WTC11 (cell line): ENCODE data around the gene CALML4. TPM values are rescaled to one million over a fixed set of nuclear protein-coding genes. Genes with fewer than 3 reads are reported as not detected.
A peak's percentile ranks its signal among the peaks of the same experiment; 100 is the strongest.

Source experiments
- ATAC-seq: fragments of 200-7000 bp; cut with Tn5 transposase; 2 replicates; pipeline ENCODE4 v1.10.0; 2021; ENCODE audit warnings: mild to moderate bottlenecking, moderate library complexity
- CTCF ChIA-PET: fragments of 300-600 bp; sonication (Branson Sonifier 250); formaldehyde crosslinking; loops from one replicate; lab custom pipeline; 2021; ENCODE audit warnings: antibody characterized with exemption; lab: Charles Lee
- POLR2A ChIA-PET: fragments of 350-600 bp; sonication (Branson Sonifier 250); formaldehyde crosslinking; loops from one replicate; lab custom pipeline; 2021; ENCODE audit warnings: antibody characterized with exemption; lab: Charles Lee
- DNase-seq: peaks from one replicate; pipeline ENCODE4 v3.0.0; 2021; ENCODE audit warnings: low spot score
- H3K27ac Mint-ChIP-seq: 2 replicates; pipeline ENCODE4 v1.8.0; 2021; ENCODE audit warnings: mixed read lengths
- H3K27me3 Mint-ChIP-seq: 2 replicates; pipeline ENCODE4 v1.8.0; 2021; ENCODE audit warnings: low read depth, mild to moderate bottlenecking, moderate library complexity, mixed read lengths
- H3K36me3 Mint-ChIP-seq: 2 replicates; pipeline ENCODE4 v1.8.0; 2021; ENCODE audit warnings: mixed read lengths
- H3K4me1 Mint-ChIP-seq: 2 replicates; pipeline ENCODE4 v1.8.0; 2022; ENCODE audit warnings: mixed read lengths
- H3K4me3 Mint-ChIP-seq: 2 replicates; pipeline ENCODE4 v1.8.0; 2021; ENCODE audit warnings: mild to moderate bottlenecking, moderate library complexity, mixed read lengths
- H3K9me3 Mint-ChIP-seq: 2 replicates; pipeline ENCODE4 v1.8.0; 2021; ENCODE audit warnings: mixed read lengths
- CBFB ChIP-seq: sonication (generic); formaldehyde crosslinking; IDR thresholded peaks from 2 replicates; pipeline ENCODE4 v1.8.1; 2022; ENCODE audit warnings: mild to moderate bottlenecking, low read depth, missing genetic modification reagents
- CREM ChIP-seq: sonication (generic); formaldehyde crosslinking; IDR thresholded peaks from 2 replicates; pipeline ENCODE4 v1.8.1; 2022; ENCODE audit warnings: mild to moderate bottlenecking, missing genetic modification reagents, moderate library complexity
- ETV6 ChIP-seq: sonication (generic); formaldehyde crosslinking; IDR thresholded peaks from 2 replicates; pipeline ENCODE4 v1.8.1; 2022; ENCODE audit warnings: mild to moderate bottlenecking, missing genetic modification reagents
- MYBL2 ChIP-seq: sonication (generic); formaldehyde crosslinking; IDR thresholded peaks from 2 replicates; pipeline ENCODE4 v1.8.1; 2023; ENCODE audit warnings: mild to moderate bottlenecking, moderate library complexity, missing genetic modification reagents
- NFE2L1 ChIP-seq: sonication (generic); formaldehyde crosslinking; IDR thresholded peaks from 2 replicates; pipeline ENCODE4 v1.8.1; 2023; ENCODE audit warnings: missing genetic modification reagents
- TCF7 ChIP-seq: sonication (generic); formaldehyde crosslinking; IDR thresholded peaks from 2 replicates; pipeline ENCODE4 v1.8.0; 2022; ENCODE audit warnings: mild to moderate bottlenecking, low read depth, missing genetic modification reagents, moderate library complexity
- TEAD4 ChIP-seq: sonication (generic); formaldehyde crosslinking; IDR thresholded peaks from 2 replicates; pipeline ENCODE4 v1.8.0; 2022; ENCODE audit warnings: mild to moderate bottlenecking, missing genetic modification reagents
- total RNA-seq: library from RNA; stranded (reverse); gene quantifications from 3 replicates; pipeline ENCODE4 v1.2.3, GENCODE V29; 2021
- TF ChIP-seq, protein P1 (sequence below): sonication (generic); formaldehyde crosslinking; IDR thresholded peaks from 2 replicates; pipeline ENCODE4 v1.8.1; 2023; ENCODE audit warnings: mild to moderate bottlenecking, missing genetic modification reagents, borderline replicate concordance
- TF ChIP-seq, protein P2 (sequence below): sonication (generic); formaldehyde crosslinking; IDR thresholded peaks from 2 replicates; pipeline ENCODE4 v1.8.1; 2023; ENCODE audit warnings: mild to moderate bottlenecking, missing genetic modification reagents
- TF ChIP-seq, protein P3 (sequence below): sonication (generic); formaldehyde crosslinking; IDR thresholded peaks from 2 replicates; pipeline ENCODE4 v1.8.1; 2022; ENCODE audit warnings: low read depth, mild to moderate bottlenecking, moderate library complexity, missing genetic modification reagents, borderline replicate concordance
- TF ChIP-seq, protein P4 (sequence below): sonication (generic); formaldehyde crosslinking; IDR thresholded peaks from 2 replicates; pipeline ENCODE4 v1.8.1; 2023; ENCODE audit warnings: mild to moderate bottlenecking, moderate library complexity, missing genetic modification reagents
- TF ChIP-seq, protein P5 (sequence below): fragments of 250-450 bp; sonication (Bioruptor Pico); IDR thresholded peaks from 2 replicates; pipeline ENCODE4 v1.9.0; 2021; ENCODE audit warnings: moderate library complexity, mild to moderate bottlenecking, inconsistent platforms, borderline replicate concordance
- TF ChIP-seq, protein P6 (sequence below): sonication (generic); formaldehyde crosslinking; IDR thresholded peaks from 2 replicates; pipeline ENCODE4 v1.8.0; 2022; ENCODE audit warnings: mild to moderate bottlenecking, missing genetic modification reagents
- TF ChIP-seq, protein P7 (sequence below): sonication (generic); formaldehyde crosslinking; IDR thresholded peaks from 2 replicates; pipeline ENCODE4 v1.8.1; 2023; ENCODE audit warnings: mild to moderate bottlenecking, missing genetic modification reagents, moderate library complexity
- TF ChIP-seq, protein P8 (sequence below): fragments of 250-450 bp; sonication (Bioruptor Pico); IDR thresholded peaks from 2 replicates; pipeline ENCODE4 v1.9.0; 2021; ENCODE audit warnings: mild to moderate bottlenecking

CALML4 gene
- total RNA-seq, 1 experiment from 2014 or later: 9.8 TPM

DNA sequence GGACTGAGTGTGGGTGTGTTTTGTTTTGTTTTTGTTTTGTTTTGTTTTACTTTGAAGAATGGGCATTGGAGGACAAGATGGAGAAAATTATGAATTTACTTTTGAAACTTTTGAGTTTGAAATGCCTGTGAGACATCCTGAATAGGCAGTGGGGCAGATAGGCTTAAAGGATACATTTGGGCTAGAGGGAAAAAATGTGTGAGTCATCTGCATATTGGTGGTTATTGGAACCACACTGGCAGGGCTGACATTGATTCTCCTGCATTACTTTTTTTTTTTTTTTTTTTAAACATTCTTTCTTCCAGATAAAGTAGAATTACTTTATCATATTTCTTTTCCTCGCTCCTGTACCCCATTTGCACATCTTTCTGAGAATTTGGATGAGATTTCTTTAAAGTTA, 56.1 kb downstream of the CALML4 start (continued):
- no peak for TF ChIP-seq NFE2L1 (CRISPR knock-in tag)
- TF ChIP-seq TEAD4 (CRISPR knock-in tag): no peak
- no peak for TF ChIP-seq MYBL2 (CRISPR knock-in tag)
- TF ChIP-seq, protein P1, sequence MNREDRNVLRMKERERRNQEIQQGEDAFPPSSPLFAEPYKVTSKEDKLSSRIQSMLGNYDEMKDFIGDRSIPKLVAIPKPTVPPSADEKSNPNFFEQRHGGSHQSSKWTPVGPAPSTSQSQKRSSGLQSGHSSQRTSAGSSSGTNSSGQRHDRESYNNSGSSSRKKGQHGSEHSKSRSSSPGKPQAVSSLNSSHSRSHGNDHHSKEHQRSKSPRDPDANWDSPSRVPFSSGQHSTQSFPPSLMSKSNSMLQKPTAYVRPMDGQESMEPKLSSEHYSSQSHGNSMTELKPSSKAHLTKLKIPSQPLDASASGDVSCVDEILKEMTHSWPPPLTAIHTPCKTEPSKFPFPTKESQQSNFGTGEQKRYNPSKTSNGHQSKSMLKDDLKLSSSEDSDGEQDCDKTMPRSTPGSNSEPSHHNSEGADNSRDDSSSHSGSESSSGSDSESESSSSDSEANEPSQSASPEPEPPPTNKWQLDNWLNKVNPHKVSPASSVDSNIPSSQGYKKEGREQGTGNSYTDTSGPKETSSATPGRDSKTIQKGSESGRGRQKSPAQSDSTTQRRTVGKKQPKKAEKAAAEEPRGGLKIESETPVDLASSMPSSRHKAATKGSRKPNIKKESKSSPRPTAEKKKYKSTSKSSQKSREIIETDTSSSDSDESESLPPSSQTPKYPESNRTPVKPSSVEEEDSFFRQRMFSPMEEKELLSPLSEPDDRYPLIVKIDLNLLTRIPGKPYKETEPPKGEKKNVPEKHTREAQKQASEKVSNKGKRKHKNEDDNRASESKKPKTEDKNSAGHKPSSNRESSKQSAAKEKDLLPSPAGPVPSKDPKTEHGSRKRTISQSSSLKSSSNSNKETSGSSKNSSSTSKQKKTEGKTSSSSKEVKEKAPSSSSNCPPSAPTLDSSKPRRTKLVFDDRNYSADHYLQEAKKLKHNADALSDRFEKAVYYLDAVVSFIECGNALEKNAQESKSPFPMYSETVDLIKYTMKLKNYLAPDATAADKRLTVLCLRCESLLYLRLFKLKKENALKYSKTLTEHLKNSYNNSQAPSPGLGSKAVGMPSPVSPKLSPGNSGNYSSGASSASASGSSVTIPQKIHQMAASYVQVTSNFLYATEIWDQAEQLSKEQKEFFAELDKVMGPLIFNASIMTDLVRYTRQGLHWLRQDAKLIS: no peak

DNA sequence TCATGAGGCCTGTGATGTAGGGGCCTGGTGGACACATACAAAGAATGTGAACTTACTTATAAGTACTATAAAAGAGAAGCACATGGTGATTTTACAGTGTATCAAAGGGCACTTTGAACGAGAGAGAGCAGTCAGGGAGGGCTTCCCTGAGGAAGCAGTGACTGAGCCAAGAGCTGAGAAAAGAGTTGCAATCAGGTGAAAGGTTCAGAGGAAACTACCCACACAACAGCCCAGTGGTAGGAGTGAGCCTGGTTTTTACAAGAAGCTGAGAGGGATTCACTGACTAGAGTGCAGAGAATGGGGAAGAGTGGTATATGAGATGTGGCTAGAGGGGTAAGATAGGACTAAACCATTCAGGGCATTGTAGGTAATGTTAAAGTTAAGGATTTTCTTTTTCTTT, 57.1 kb downstream of the CALML4 start:
- H3K27ac Mint-ChIP-seq: peak overlapping the region; percentile 35; the same call in 1 of the 2 replicates
- H3K9me3 Mint-ChIP-seq: no peaks in the 10 kb centered on the region
- CTCF ChIA-PET: interaction anchor here (0.6 kb wide), 1 partner anchor 11 kb away, joined by 3 read pairs; no protein-coding TSS in a partner anchor
- DNase-seq (no peak), ATAC-seq (no peak)
- no peaks in the 10 kb centered on the region for H3K27me3 Mint-ChIP-seq
- TF ChIP-seq CREM (CRISPR knock-in tag) (no peak), ETV6 (CRISPR knock-in tag) (no peak), TCF7 (CRISPR knock-in tag) (no peak)
- TF ChIP-seq, protein P2, sequence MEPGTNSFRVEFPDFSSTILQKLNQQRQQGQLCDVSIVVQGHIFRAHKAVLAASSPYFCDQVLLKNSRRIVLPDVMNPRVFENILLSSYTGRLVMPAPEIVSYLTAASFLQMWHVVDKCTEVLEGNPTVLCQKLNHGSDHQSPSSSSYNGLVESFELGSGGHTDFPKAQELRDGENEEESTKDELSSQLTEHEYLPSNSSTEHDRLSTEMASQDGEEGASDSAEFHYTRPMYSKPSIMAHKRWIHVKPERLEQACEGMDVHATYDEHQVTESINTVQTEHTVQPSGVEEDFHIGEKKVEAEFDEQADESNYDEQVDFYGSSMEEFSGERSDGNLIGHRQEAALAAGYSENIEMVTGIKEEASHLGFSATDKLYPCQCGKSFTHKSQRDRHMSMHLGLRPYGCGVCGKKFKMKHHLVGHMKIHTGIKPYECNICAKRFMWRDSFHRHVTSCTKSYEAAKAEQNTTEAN (CRISPR knock-in tag): no peak
- H3K36me3 Mint-ChIP-seq: peaks cover 8% of the 10 kb centered on the region
- H3K4me1 Mint-ChIP-seq: peaks cover 11% of the 10 kb centered on the region
- POLR2A ChIA-PET: interaction anchor here (0.6 kb wide), 1 partner anchor 639 kb away, joined by 3 read pairs; no protein-coding TSS in a partner anchor
- no peak overlapping the region for H3K4me3 Mint-ChIP-seq

DNA sequence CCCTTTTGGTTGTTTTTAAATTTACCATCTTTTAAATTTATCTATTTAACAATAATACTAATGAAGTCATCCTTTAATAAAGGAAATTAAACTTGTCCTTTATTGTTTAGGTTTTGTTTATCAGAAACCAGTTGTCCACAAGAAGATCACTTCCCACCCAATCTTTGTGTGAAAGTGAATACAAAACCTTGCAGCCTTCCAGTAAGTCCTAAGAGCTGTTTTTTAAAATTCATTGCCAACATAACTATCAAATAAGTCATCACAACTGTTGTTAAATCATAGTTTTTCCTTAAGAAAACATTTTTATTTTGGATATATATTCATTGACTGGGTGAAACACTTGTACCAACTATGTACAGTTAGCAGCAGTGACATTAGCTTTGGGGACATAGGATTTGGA, 59.4 kb downstream of the CALML4 start:
- ChIA-PET CTCF (interaction anchor here (1.2 kb wide), 1 partner anchor 9 kb away, joined by 8 read pairs; no protein-coding TSS in a partner anchor), POLR2A (no interaction called here)
- Mint-ChIP-seq H3K27me3 (no peaks in the 10 kb centered on the region), H3K4me1 (peaks cover 11% of the 10 kb centered on the region), H3K9me3 (no peaks in the 10 kb centered on the region), H3K36me3 (peaks cover 8% of the 10 kb centered on the region), H3K27ac (no peak overlapping the region), H3K4me3 (no peak overlapping the region)
- TF ChIP-seq, protein P3, sequence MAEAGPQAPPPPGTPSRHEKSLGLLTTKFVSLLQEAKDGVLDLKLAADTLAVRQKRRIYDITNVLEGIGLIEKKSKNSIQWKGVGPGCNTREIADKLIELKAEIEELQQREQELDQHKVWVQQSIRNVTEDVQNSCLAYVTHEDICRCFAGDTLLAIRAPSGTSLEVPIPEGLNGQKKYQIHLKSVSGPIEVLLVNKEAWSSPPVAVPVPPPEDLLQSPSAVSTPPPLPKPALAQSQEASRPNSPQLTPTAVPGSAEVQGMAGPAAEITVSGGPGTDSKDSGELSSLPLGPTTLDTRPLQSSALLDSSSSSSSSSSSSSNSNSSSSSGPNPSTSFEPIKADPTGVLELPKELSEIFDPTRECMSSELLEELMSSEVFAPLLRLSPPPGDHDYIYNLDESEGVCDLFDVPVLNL (CRISPR knock-in tag): no peak
- DNase-seq (no peak), ATAC-seq (no peak)

DNA sequence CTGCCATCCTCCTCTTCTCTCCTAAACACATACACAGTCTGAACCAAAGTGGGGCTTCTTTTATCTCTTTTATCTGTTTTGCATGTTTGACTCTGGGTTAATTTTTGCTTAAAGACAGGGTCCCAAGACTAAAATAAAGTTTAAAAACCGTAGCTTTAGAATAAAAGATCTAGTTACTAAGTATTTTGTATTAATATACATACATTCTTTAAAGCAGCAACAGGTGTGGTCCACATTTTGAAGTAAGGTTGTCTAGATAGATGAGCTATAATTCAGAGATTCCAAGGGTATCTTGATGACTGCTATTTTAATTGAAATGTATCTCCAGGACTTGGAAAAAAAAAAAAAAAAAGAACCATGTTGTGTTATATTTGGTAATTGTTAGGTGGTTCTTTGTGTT, 61.3 kb downstream of the CALML4 start:
- DNase-seq (no peak), ATAC-seq (no peak)
- H3K27me3 Mint-ChIP-seq: no peaks in the 10 kb centered on the region
- no peaks in the 10 kb centered on the region for H3K9me3 Mint-ChIP-seq
- peaks cover 11% of the 10 kb centered on the region for H3K4me1 Mint-ChIP-seq
- peaks cover 8% of the 10 kb centered on the region for H3K36me3 Mint-ChIP-seq
- ChIA-PET CTCF (interaction anchor here (1.3 kb wide), 1 partner anchor 11 kb away, joined by 3 read pairs; no protein-coding TSS in a partner anchor), POLR2A (interaction anchor here (0.6 kb wide), 1 partner anchor 732 kb away, joined by 5 read pairs; no protein-coding TSS in a partner anchor)
- no peak overlapping the region for H3K4me3 Mint-ChIP-seq
- no peak overlapping the region for H3K27ac Mint-ChIP-seq
- TF ChIP-seq, protein P4, sequence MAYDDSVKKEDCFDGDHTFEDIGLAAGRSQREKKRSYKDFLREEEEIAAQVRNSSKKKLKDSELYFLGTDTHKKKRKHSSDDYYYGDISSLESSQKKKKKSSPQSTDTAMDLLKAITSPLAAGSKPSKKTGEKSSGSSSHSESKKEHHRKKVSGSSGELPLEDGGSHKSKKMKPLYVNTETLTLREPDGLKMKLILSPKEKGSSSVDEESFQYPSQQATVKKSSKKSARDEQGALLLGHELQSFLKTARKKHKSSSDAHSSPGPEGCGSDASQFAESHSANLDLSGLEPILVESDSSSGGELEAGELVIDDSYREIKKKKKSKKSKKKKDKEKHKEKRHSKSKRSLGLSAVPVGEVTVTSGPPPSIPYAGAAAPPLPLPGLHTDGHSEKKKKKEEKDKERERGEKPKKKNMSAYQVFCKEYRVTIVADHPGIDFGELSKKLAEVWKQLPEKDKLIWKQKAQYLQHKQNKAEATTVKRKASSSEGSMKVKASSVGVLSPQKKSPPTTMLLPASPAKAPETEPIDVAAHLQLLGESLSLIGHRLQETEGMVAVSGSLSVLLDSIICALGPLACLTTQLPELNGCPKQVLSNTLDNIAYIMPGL (CRISPR knock-in tag): no peak
- TF ChIP-seq, protein P5, sequence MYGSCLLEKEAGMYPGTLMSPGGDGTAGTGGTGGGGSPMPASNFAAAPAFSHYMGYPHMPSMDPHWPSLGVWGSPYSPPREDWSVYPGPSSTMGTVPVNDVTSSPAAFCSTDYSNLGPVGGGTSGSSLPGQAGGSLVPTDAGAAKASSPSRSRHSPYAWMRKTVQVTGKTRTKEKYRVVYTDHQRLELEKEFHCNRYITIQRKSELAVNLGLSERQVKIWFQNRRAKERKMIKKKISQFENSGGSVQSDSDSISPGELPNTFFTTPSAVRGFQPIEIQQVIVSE (CRISPR knock-in tag): no peak
- TF ChIP-seq, protein P6, sequence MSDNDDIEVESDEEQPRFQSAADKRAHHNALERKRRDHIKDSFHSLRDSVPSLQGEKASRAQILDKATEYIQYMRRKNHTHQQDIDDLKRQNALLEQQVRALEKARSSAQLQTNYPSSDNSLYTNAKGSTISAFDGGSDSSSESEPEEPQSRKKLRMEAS: no peak
- TF ChIP-seq, protein P7, sequence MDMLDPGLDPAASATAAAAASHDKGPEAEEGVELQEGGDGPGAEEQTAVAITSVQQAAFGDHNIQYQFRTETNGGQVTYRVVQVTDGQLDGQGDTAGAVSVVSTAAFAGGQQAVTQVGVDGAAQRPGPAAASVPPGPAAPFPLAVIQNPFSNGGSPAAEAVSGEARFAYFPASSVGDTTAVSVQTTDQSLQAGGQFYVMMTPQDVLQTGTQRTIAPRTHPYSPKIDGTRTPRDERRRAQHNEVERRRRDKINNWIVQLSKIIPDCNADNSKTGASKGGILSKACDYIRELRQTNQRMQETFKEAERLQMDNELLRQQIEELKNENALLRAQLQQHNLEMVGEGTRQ (CRISPR knock-in tag): no peak
- TF ChIP-seq, protein P3 (CRISPR knock-in tag): no peak
- TF ChIP-seq CBFB (CRISPR knock-in tag): no peak
- TF ChIP-seq, protein P8, sequence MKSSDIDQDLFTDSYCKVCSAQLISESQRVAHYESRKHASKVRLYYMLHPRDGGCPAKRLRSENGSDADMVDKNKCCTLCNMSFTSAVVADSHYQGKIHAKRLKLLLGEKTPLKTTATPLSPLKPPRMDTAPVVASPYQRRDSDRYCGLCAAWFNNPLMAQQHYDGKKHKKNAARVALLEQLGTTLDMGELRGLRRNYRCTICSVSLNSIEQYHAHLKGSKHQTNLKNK (CRISPR knock-in tag): no peak
